Measurements from ENCODE around the gene EXOC8.

DNA sequence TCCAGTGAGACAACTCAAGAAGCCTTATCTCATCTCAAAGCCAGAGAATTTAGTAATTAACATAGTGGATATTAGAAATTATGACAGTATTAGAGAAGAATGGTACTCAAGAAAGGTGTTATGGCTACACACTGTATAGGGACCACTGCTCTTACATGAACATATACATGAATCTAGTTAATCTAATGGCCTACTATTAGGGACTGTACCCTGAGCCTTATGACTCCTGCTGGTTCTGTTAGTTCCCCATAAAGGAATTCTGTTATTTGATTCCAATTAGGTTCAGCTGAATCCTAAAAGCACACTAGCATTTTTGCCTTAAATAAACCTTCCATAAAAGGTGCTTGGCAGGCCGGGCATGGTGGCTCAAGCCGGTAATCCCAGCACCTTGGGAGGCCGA, 44.8 kb upstream of the EXOC8 start:
- TF ChIP-seq, protein P1, sequence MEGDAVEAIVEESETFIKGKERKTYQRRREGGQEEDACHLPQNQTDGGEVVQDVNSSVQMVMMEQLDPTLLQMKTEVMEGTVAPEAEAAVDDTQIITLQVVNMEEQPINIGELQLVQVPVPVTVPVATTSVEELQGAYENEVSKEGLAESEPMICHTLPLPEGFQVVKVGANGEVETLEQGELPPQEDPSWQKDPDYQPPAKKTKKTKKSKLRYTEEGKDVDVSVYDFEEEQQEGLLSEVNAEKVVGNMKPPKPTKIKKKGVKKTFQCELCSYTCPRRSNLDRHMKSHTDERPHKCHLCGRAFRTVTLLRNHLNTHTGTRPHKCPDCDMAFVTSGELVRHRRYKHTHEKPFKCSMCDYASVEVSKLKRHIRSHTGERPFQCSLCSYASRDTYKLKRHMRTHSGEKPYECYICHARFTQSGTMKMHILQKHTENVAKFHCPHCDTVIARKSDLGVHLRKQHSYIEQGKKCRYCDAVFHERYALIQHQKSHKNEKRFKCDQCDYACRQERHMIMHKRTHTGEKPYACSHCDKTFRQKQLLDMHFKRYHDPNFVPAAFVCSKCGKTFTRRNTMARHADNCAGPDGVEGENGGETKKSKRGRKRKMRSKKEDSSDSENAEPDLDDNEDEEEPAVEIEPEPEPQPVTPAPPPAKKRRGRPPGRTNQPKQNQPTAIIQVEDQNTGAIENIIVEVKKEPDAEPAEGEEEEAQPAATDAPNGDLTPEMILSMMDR (IDR thresholded peaks at IDR 0.05 in 8 of 11, conservative IDR thresholded peaks at IDR 0.05 in 3 of 11) = no peak
- no peak for TF ChIP-seq POLR2AphosphoS5 (IDR thresholded peaks at IDR 0.05)

Measured in spleen (tissue), 7 donors.